HepG2 (cell line): ENCODE results near the gene FNIP2. TPM values are rescaled to one million over a fixed set of nuclear protein-coding genes. Genes with fewer than 3 reads are reported as not detected.

Source experiments
- ATAC-seq: fragments of 200-7000 bp; cut with Tn5 transposase; 3 replicates; pipeline ENCODE4 v1.9.1; 2020; ENCODE audit warnings: mild to moderate bottlenecking, moderate library complexity
- BruUV-seq: library from RNA; stranded (reverse); fragments of 400-500 nt; replicated peaks from 2 replicates; lab custom pipeline; 2021; lab: Mats Ljungman, UMichigan
- CTCF ChIA-PET: fragments of 300-600 bp; formaldehyde crosslinking; extraction: SDS; loops from one replicate; lab custom pipeline; 2021; ENCODE audit warnings: low total read pairs, inconsistent platforms, low intra/inter-chr PET ratio; lab: Yijun Ruan, JAX
- POLR2A ChIA-PET: fragments of 350-600 bp; sonication (Branson Sonifier 250); formaldehyde crosslinking; loops from one replicate; lab custom pipeline; 2020; ENCODE audit warnings: antibody characterized with exemption, inconsistent platforms; lab: Yijun Ruan, JAX
- DNase-seq: peaks from one replicate; pipeline ENCODE4 v3.0.0-alpha.2; 2015; ENCODE audit warnings: low spot score
- FAIRE-seq: peaks from 3 replicates; lab custom pipeline; 2011; peaks lifted over from hg19 to GRCh38; lab: Jason Lieb, UNC
- H2AFZ ChIP-seq: one replicate; pipeline ENCODE4 v1.6.1; 2011; ENCODE audit warnings: low read length, inconsistent platforms
- H3K27ac ChIP-seq: fragments of 300-600 bp; 3 replicates; pipeline ENCODE4 v1.8.0; 2011; ENCODE audit warnings: mixed run types, mild to moderate bottlenecking, mixed read lengths, low read length, inconsistent platforms; ENCODE audit not compliant: insufficient read depth; ENCODE audit errors: extremely low read length
- H3K27me3 ChIP-seq, 2 experiments: fragments of 200-600 bp in 1 of 2; 2 replicates in 1 of 2; 3 replicates in 1 of 2; pipeline versions ENCODE4 v1.6.0 to v1.8.0; 2011; ENCODE audit warnings: low read length in 2 of 2, mild to moderate bottlenecking in 2 of 2, moderate library complexity in 2 of 2, inconsistent platforms in 1 of 2; ENCODE audit not compliant: insufficient read depth in 2 of 2, control insufficient read depth in 1 of 2
- H3K36me3 ChIP-seq, 2 experiments: fragments of 200-600 bp in 1 of 2; replicated peaks in 1 of 2; 2 replicates in 1 of 2; 3 replicates in 1 of 2; pipeline versions ENCODE4 v1.5.1 to v1.8.0; 2011; ENCODE audit warnings: low read length in 2 of 2, inconsistent platforms in 1 of 2; ENCODE audit not compliant: insufficient read depth in 2 of 2, control insufficient read depth in 1 of 2
- H3K4me1 ChIP-seq: 2 replicates; pipeline ENCODE4 v1.5.1; 2012; ENCODE audit warnings: low read length, inconsistent platforms; ENCODE audit not compliant: insufficient read depth
- H3K4me2 ChIP-seq: 2 replicates; pipeline ENCODE4 v1.6.0; 2011; ENCODE audit warnings: low read depth, low read length, inconsistent platforms
- H3K4me3 ChIP-seq, 3 experiments: fragments of 200-600 bp in 1 of 3; sonication (generic), shearing (Covaris generic) in 1 of 3; replicated peaks in 1 of 3; 2 replicates each; pipeline ENCODE4 v1.5.1; 2011 to 2016; ENCODE audit warnings: low read length in 3 of 3, inconsistent platforms in 2 of 3, low read depth in 2 of 3, mild to moderate bottlenecking in 2 of 3, control low read depth in 1 of 3, mixed read lengths in 1 of 3; ENCODE audit not compliant: insufficient read depth in 1 of 3
- H3K79me2 ChIP-seq: one replicate; pipeline ENCODE4 v1.6.1; 2011; ENCODE audit warnings: low read length, inconsistent platforms; ENCODE audit not compliant: insufficient read depth
- H3K9ac ChIP-seq: 2 replicates; pipeline ENCODE4 v1.6.0; 2011; ENCODE audit warnings: mild to moderate bottlenecking, low read depth, low read length, inconsistent platforms; ENCODE audit not compliant: insufficient read depth
- H3K9me3 ChIP-seq: 2 replicates; pipeline ENCODE4 v1.5.1; 2012; ENCODE audit warnings: mild to moderate bottlenecking, low read length
- H4K20me1 ChIP-seq: 2 replicates; pipeline ENCODE4 v1.6.0; 2011; ENCODE audit warnings: inconsistent platforms, mild to moderate bottlenecking, low read length, moderate library complexity; ENCODE audit not compliant: insufficient read depth
- BHLHE40 ChIP-seq: IDR thresholded peaks from 2 replicates; pipeline ENCODE4 v1.6.1; 2011; ENCODE audit warnings: low read length, improper control_type of control experiment
- ETV6 ChIP-seq: sonication (generic); formaldehyde crosslinking; conservative IDR thresholded peaks from 2 replicates; pipeline ENCODE4 v1.4.0; 2020; ENCODE audit warnings: missing genetic modification reagents
- FIP1L1 ChIP-seq: fragments of 200-400 bp; formaldehyde crosslinking; IDR thresholded peaks from 2 replicates; pipeline ENCODE4 v1.6.1; 2018; ENCODE audit warnings: low read depth, mild to moderate bottlenecking, low read length, moderate library complexity, borderline replicate concordance; ENCODE audit not compliant: insufficient read depth
- FOSL2 ChIP-seq: sonication (generic); formaldehyde crosslinking; IDR thresholded peaks from 2 replicates; pipeline ENCODE4 v1.4.0; 2020; ENCODE audit warnings: missing genetic modification reagents
- IKZF5 ChIP-seq: IDR thresholded peaks from 2 replicates; pipeline ENCODE4 v1.6.1; 2018; ENCODE audit warnings: missing genetic modification reagents, mild to moderate bottlenecking, missing compliant biosample characterization
- KDM3A ChIP-seq: IDR thresholded peaks from 2 replicates; pipeline ENCODE4 v1.6.1; 2018; ENCODE audit warnings: low read depth, missing compliant biosample characterization
- KLF9 ChIP-seq: IDR thresholded peaks from 2 replicates; pipeline ENCODE4 v1.6.1; 2016; ENCODE audit warnings: low read depth
- LCORL ChIP-seq, 2 experiments: fragments of 450-650 bp in 1 of 2; sonication (generic) in 1 of 2; formaldehyde crosslinking in 1 of 2; IDR thresholded peaks; 2 replicates each; pipeline versions ENCODE4 v1.5.0 to v1.6.1; 2017 to 2020; ENCODE audit warnings: antibody characterized with exemption in 1 of 2, missing genetic modification reagents in 1 of 2
- MAFG ChIP-seq: sonication (generic); formaldehyde crosslinking; IDR thresholded peaks from 2 replicates; pipeline ENCODE4 v1.5.1; 2020; ENCODE audit warnings: mild to moderate bottlenecking, missing genetic modification reagents
- MTF2 ChIP-seq: sonication (generic); formaldehyde crosslinking; IDR thresholded peaks from 2 replicates; pipeline ENCODE4 v1.5.0; 2020; ENCODE audit warnings: missing genetic modification reagents, borderline replicate concordance
- PAWR ChIP-seq: sonication (generic); formaldehyde crosslinking; IDR thresholded peaks from 2 replicates; pipeline ENCODE4 v1.4.0; 2020; ENCODE audit warnings: missing genetic modification reagents, mild to moderate bottlenecking, borderline replicate concordance
- SIX1 ChIP-seq: sonication (generic); formaldehyde crosslinking; IDR thresholded peaks from 2 replicates; pipeline ENCODE4 v1.4.0; 2020; ENCODE audit warnings: missing genetic modification reagents, borderline replicate concordance
- TAF15 ChIP-seq: fragments of 200-400 bp; formaldehyde crosslinking; IDR thresholded peaks from one replicate; pipeline ENCODE4 v1.6.1; 2018; ENCODE audit warnings: mild to moderate bottlenecking, low read depth, low read length; ENCODE audit not compliant: poor library complexity, severe bottlenecking
- TARDBP ChIP-seq: sonication (generic); formaldehyde crosslinking; IDR thresholded peaks from 2 replicates; pipeline ENCODE4 v1.8.0; 2022; ENCODE audit warnings: mild to moderate bottlenecking, missing genetic modification reagents
- XBP1 ChIP-seq: sonication (generic); formaldehyde crosslinking; IDR thresholded peaks from 2 replicates; pipeline ENCODE4 v1.5.0; 2020; ENCODE audit warnings: missing genetic modification reagents
- ZBTB43 ChIP-seq: sonication (generic); formaldehyde crosslinking; conservative IDR thresholded peaks from 2 replicates; pipeline ENCODE4 v1.4.0; 2020; ENCODE audit warnings: missing genetic modification reagents
- ZFYVE20 ChIP-seq: sonication (generic); formaldehyde crosslinking; IDR thresholded peaks from 2 replicates; pipeline ENCODE4 v1.8.0; 2023; ENCODE audit warnings: low read depth, mild to moderate bottlenecking, moderate library complexity, missing genetic modification reagents, borderline replicate concordance
- ZNF7 ChIP-seq: IDR thresholded peaks from 2 replicates; pipeline ENCODE4 v1.6.1; 2016; ENCODE audit warnings: missing biosample characterization, missing genetic modification reagents
- WGBS: methylation state at CpG from one replicate; pipeline ENCODE4 v1.1.6; 2017; ENCODE audit warnings: low lambda C conversion rate; 5-methylcytosine and 5-hydroxymethylcytosine counted together
- in situ Hi-C: cut with HindIII; loops from 2 replicates; pipeline ENCODE4 v1.10.0; 2017; ENCODE audit warnings: low pct_unique_long_range_greater_than_20kb; ENCODE audit not compliant: extremely low pct_ligation_motif_present
- intact Hi-C: fragments of 100-400 bp; cut with micrococcal nuclease; formaldehyde crosslinking; loops from one replicate; pipeline ENCODE4 v1.10.0; 2022; ENCODE audit not compliant: unreplicated experiment
- polyA plus RNA-seq, 8 experiments: library from polyadenylated mRNA; depleted of rRNA in 3 of 8; stranded (reverse) in 7 of 8; unstranded in 1 of 8; fragments of >200 nt; fragmentation: Illumina TruSeq in 4 of 8; extraction: Trizol in 4 of 8; gene quantifications; 2 replicates each; pipeline versions ENCODE4 v1.2.1 to v1.2.3, GENCODE V29; 2011 to 2016; ENCODE audit warnings: low read depth in 4 of 8, missing spikeins in 1 of 8, mixed read lengths in 1 of 8; ENCODE audit not compliant: insufficient read depth in 1 of 8
- total RNA-seq, 5 experiments: library from RNA; depleted of rRNA; stranded (reverse); fragments of >200 nt; fragmentation: Illumina TruSeq; extraction: Trizol; gene quantifications; 2 replicates each; pipeline ENCODE4 v1.2.3, GENCODE V29; 2016; ENCODE audit warnings: low read depth in 1 of 5

Gene FNIP2
- total and polyA plus RNA-seq, 2 of the 13 experiments (the other 11 are each of a cell fraction or from before 2014, with no cell fraction given): 15.5 to 21.0 TPM

GRCh38 chr4:158812543-158812942, 43.7 kb downstream of the FNIP2 start (continued):
- TF ChIP-seq MAFG (CRISPR knock-in tag): no peak
- TF ChIP-seq ZFYVE20: no peak
- TF ChIP-seq TARDBP (CRISPR knock-in tag): no peak
- TF ChIP-seq XBP1: no peak
- TF ChIP-seq KDM3A (CRISPR knock-in tag): no peak
- TF ChIP-seq ZBTB43 (CRISPR knock-in tag): 0 out of 2 replicates have a peak, but pooled peaks have one; percentile 32
- TF ChIP-seq MTF2 (CRISPR knock-in tag): no peak
- TF ChIP-seq TAF15: no peak
- TF ChIP-seq KLF9: no peak
- TF ChIP-seq BHLHE40: no peak
- peak; percentile 66; the same call in 1 of the 2 replicates for TF ChIP-seq SIX1 (CRISPR knock-in tag)
- no peak for TF ChIP-seq PAWR
- TF ChIP-seq FOSL2 (CRISPR knock-in tag): no peak
- TF ChIP-seq LCORL (IDR thresholded peaks at IDR 0.05): peak; percentile 23; the same call in 1 of the 2 replicates
- peak; percentile 44; the same call in 1 of the 2 replicates for TF ChIP-seq LCORL (CRISPR knock-in tag; IDR thresholded peaks at IDR 0.05)
- no peak for TF ChIP-seq ETV6 (CRISPR knock-in tag)

GRCh38 chr4:158813113-158813512, 44.3 kb downstream of the FNIP2 start:
- Histone ChIP-seq H3K4me2 (peak overlapping the region; percentile 28), H4K20me1 (no peaks in the 10 kb centered on the region), H3K4me3 (no peak overlapping the region; a peak in 1 of 6 replicates), H3K79me2 (peaks cover 79% of the 10 kb centered on the region), H3K9ac (no peak overlapping the region; the same call in 1 of the 2 replicates), H3K27me3 (no peaks in the 10 kb centered on the region), H3K27ac (peak overlapping the region; percentile 74), H3K9me3 (no peaks in the 10 kb centered on the region), H3K36me3 (no peaks in the 10 kb centered on the region)
- no peak for ATAC-seq
- no peak for FAIRE-seq
- whole genome bisulfite sequencing: 95% methylated on average over 3 of the region's 3 CpGs
- BruUV-seq: no TSS peak
- POLR2A ChIA-PET: no interaction called here
- in situ Hi-C loops: no loop called here
- TF ChIP-seq IKZF5 (no peak), ZNF7 (peak; percentile 79), FIP1L1 (no peak)
- TF ChIP-seq, all 625 proteins: peak for 1
- Histone ChIP-seq H2AFZ (no peak overlapping the region), H3K4me1 (peaks cover 95% of the 10 kb centered on the region)
- CTCF ChIA-PET: no interaction called here
- intact Hi-C loops: loop anchor here (2.0 kb wide), 3 partner anchors 14 to 44 kb away; partner anchors contain the start of gene FNIP2
- no peak for DNase-seq
